GM18868 (cell line): ENCODE results near the gene TBX1.

Source experiments
- ATAC-seq: cut with Tn5 transposase; IDR thresholded peaks from one replicate; pipeline ENCODE4 v1.9.1; 2021; ENCODE audit warnings: mild to moderate bottlenecking, moderate library complexity; ENCODE audit not compliant: unreplicated experiment

The TBX1 gene

DNA sequence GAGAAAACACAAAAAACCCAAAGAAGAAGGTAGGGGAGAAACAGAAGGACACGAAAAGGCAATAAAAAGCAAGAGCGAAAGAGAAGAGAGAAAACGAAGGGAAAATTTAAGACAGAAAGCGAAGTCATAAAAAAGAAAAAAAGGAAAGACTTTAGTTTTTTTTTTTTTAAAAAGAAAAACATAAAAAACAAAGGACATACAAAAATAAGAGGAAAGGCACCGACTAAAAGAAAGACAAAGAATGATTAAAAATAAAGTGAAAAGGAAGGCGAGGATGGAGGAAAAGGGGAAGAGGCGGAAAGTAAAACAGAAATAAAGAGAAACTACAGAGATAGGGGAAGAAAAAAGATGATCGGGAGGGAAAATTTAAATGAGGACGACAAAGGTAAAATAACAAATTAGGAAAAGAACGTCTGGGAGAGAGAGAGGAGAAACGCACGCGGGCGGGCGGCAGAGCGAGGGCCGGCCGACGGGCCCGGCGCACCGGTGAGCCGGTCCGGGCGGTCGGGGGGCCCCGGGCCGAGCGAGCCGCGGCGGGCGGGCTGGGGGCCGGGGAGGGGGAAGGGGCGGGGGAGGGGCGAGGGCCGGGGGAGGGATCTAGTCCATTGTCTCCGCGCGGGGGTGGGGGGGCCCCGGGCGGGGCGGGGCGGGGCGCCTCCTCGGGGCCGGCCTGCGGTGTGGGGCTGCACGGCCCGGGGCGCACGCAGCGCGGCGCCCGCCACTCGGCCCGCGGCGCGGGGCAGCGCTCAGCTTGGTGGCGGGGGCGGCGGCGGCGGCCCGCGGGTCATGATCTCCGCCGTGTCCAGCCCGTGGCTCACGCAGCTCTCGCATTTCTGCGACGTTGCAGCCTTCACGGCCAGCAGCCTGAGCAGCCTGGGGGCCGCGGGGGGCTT is at the start of gene TBX1:
TSS of gene TBX1 (plus strand) at position 721 of the 893 bp plus-strand sequence. CDS start at position 787, 66 bp downstream.
- no peak for ATAC-seq

DNA sequence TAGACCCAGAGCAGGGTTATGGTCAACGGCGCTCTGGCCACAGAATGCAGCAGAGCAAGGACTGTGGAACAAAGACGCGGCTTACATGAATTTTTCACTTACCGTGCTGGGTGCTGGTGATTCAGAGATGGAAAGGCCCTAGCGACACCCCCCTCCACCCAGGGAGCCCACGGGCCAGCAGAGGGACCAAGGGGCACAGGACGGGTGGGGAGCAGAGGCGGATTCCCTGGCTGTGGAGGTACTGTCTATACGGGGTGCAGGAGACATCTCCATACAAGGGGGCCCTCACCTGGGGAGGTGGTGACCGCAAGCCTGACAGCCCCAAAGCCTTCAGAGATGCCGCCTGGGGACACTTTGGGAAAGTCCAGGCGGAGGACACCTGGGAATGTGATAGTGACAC is 47.3 kb upstream of the TBX1 start:
- no peak for ATAC-seq

DNA sequence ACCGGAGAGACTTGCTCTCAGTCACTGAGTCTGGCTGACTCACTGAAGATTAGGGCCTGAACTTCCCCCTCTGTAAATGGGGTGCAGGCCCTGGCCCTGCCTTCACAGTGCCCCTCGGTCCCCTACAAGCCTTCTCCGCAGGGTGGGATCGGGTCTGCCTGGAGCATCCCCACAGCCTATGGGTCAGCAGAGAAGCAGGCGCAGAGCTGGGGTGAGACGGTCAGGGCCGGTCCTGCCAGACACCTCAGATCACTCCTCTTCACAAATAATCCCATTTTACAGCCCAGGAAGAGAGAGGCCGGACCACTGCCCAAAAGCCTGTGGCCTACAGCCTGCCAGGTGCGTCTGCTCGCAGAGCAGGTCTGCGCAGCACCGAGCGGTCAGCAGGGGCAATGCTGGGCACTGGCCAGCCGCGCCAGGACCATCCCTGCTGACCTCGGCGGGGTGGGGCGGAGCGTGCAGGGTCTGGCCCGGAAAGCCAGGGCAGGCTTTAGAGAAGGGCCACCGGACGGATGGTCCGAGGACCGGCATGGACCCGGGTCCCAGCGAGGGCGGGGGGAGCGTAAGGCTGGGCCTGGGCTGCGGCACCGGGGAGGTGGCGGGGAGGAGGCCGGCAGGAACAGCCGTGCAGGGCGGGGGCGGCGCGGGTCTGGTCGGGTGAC is 46.8 kb upstream of the TBX1 start:
- ATAC-seq: no peak

DNA sequence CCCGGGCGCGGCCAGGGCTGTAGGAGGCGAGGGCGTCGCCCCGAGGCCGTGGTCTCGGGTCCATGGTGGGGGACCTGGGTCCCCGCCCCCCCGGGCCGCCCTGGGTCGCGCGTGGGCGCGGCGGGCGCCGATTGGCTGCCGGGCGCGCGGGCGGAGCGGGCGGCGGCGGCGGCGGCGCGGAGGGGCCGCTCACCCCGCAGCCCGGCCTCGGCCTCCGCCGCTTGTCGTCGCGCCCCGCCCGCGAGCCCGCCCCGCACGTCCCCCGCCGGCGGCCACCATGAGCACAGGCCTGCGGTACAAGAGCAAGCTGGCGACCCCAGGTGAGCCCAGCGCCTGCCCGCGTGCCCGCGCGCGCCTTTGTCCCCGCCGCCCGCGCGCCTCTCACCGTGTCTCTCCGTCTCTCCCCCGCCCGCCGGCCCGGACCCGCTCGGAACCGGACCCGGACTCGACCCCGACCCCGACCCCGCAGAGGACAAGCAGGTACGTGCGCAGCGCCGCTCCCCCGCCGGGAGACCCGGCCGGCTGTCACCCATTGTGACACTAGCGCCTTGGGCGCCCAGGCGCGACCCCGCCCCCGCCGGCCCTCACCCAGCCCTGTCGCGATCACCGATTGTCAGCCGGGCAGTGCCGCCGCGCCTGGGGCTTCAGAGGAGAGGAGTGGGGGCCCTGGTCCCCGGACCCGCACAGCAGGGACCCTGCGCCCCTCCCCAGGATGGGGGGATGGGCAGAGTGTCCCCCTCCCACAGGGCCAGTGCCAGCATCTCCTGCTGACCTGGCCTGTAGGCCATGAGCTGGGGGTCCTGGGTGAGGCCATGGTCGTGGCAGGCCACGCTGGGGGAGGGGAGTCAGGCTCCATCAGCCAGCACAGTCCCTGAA is 46.0 kb upstream of the TBX1 start, which contains the start of gene SEPTIN5:
TSS of gene SEPTIN5 (plus strand) at position 192 of the 876 bp plus-strand sequence. CDS start at position 278, 86 bp downstream.
- ATAC-seq: no peak

DNA sequence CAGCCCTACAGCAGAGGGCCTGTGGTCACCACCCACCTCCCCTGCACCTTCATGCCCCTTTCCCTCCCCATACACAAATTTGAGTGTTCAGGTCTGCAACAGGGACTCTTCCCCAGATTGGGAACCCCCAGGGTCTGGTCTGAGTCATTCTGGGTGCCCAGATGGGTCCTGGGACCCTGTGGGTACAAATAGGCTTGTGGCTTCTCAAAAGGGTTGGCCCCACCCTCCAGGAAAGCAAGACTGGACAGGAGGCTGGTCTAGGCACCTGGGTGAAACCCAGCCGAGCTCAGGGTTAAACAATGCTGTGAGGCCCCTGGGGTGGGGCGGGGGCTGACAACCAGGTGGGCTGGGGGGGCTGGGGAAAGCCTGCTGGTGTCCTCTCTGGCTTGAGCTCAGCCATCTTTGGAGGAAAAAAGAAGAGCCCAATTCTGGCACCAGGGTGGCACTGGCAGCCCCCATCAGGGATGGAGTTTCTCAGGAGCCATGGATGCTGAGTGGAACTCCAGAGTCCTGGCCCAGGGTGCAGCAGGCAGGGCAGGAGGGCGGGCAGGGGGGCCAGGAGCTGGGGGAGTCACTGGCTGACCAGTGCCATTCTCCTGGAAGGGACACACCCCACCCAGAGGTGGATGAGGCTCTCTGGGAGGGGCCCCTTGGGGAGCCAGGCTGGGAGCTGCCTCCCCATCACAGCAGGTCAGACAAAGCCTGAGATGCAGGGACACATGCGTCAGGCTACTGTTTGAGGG is 45.2 kb upstream of the TBX1 start:
- no peak for ATAC-seq

DNA sequence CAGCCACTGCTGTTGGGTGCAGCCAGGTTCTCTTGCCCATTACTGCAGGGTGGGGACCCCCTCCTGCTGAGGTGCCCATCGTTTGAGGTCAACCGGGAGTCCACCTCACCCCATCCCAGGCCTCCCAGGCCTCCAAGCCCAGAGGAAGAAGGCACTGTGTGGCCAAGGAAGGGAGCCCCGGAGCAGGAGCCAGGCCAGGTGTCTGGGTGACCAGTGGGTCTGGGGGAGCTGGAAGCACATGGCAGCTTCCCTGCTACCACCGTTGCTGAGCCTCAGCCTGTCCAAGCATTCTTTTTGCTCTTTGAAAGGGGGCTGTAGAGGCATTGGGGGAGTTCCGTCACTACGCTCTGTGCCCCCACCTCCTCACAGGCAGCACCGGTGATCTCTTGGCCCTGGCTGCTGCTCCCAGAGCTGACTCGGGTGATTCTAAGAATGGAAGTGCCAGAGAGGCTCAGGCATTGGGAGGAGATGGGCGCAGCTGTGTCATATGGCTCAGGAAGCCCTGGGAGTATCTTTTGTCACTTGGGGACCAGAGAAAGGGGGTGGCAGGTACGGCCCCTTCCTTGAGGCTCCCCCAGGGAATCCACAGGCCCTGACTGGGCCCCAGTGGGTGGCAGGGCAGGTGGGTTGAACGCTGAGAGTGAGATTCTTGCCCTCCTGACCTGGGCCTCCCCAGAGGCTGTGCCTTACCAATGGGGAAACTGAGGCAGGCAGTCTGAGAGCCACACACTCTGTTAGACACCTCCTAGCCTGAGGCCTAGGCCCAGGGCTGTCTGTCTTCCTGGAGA is 44.3 kb upstream of the TBX1 start:
- no peak for ATAC-seq

DNA sequence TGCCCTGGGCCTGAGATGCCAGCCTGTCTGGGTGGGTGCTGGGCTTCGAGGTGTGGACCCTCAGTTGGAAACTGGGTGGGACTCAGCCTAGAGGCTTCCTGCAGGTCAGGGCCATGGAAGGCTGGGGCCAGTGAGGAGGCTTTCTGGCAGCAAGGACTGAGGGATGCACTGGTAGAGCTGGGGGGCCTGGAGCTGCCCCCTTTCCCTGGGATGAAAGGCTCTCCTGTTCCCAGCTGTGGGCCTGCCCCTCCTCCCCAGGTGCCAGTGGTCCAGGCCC is 43.8 kb upstream of the TBX1 start:
- no peak for ATAC-seq

DNA sequence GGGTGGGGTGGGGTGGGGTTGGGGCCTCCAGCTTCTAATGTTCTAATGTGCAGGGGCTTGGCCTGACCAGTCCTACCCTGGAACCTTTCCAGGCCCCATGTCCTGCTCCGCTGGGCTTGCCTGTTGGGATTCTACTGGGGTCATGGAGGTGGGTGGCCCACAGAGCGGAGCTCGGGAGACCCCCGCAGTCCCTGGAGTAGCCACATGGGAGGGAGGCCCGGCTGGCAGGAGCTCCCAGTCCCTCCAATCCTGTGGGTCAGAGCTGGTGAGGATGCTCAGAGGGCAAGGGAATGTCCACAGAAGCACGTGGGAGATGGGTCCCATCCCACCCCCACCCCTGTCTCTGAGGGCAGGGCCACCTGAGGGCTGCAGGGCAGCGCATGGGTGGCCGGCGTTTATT is 43.4 kb upstream of the TBX1 start:
- ATAC-seq: no peak

DNA sequence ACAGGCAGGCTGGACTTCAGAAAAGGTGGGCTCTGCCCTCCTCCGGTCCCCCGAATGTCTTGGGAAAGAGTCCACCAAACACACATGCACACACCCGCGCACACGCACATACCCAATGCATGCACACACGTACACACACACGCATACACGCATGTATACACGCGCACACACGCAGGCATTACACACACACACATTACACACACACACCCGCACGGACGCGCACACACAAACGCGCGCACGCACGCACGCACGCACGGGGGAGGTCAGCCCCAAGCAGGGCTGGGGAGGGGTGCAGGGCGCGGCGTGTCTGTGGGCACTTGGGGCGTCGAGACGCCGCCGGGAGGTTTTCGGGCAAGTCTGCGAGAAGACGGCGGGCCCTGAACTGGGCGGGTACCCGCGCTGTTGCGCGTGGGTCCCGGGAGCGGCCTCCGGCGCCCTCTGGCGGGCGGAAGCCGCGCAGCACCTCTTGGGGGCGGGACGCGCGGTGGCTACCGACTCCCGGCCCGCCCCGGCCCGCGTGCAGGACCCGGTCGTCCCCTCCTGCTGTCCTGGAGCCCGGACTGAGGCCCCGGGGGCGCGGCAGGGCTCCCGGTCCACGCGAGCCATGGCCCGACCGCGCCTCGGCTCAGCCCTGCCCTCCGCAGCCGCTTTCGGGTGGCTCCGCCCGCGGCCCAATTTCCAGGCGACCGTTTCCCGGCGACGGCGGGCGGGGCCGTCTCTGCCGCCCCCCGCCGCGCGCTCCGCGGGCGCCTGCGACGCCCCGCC is 42.7 kb upstream of the TBX1 start:
- ATAC-seq: no peak

DNA sequence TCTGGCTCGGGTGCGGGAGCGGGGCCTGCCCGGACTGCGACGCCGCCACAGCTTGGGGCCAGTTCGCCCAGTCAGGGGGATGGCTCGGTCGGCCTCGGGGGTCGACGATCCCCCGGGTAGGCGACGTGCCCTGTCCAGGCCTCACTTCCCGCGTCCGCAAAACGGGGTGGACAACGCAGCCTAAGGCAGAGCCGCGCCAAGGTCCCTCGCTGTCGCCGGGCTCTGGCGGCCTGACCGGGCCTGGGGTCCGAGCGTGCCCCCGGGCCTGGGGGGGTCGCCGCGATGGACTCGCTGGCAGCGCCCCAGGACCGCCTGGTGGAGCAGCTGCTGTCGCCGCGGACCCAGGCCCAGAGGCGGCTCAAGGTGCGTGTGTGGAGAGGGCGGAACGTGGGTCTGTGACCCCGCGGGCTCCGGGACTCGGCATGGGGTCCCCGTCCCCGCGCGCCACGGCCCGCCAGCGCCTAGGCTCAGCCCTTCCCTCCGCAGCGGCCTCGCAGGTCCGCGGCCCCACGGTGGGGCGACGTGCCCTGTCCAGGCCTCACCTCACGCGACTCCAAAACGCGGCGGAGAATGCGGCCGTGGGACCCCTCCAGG is 42.0 kb upstream of the TBX1 start:
- ATAC-seq: no peak

DNA sequence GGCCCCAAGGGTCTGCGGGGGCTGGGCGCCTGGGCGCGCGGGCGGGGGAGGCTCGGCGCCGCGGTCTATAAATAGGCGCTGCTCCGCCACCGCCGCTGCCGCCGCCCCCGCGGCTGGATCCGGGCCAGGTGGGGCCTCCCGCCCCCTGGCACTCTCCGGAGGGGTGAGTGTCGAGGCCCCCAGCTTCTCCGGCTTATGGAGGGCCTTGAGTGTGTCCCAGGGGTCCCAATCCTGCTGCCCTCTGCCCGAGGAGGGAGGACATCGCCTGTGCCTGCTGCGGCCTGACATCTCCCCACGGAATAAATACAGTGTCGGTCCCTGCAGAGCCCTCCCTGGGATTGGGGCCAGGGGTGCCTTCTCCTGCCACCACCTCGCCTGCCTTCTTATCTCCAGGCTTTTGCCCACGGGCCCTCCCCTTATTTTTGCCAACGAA is 41.5 kb upstream of the TBX1 start:
- no peak for ATAC-seq

DNA sequence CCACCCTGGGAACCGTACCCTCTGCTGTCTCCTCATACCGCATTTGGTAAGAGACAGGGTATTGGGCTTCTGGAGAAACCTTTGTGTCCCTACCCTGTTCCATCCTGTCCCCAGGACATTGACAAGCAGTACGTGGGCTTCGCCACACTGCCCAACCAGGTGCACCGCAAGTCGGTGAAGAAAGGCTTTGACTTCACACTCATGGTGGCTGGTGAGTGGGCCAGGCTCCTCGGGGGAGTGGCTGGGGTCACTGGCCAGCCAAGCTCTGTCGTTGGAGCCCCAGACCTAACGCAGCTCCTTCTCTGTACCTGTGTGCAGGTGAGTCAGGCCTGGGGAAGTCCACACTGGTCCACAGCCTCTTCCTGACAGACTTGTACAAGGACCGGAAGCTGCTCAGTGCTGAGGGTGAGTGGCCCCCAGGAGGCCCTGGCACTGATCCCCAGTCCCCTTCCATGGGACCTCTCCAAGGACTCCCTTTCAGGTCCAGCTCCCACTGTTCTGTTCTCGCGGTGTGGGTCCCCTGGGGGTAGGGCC is 41.0 kb upstream of the TBX1 start:
- no peak for ATAC-seq

DNA sequence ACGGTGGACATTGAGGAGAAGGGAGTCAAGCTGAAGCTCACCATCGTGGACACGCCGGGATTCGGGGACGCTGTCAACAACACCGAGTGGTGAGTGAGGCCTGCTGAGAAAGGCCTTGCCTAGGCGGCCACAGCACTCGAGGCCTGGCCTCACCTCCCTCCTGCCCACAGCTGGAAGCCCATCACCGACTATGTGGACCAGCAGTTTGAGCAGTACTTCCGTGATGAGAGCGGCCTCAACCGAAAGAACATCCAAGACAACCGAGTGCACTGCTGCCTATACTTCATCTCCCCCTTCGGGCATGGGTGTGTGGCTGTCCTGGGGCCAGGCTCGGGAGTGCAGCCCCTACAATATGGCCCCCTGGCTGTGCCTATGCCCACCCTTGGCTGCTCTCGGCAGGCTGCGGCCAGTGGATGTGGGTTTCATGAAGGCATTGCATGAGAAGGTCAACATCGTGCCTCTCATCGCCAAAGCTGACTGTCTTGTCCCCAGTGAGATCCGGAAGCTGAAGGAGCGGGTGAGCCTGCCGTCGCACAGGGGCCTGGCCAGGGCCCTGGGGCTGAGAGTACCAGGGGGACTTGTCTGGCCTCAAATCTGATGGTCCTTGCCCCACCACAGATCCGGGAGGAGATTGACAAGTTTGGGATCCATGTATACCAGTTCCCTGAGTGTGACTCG is 40.3 kb upstream of the TBX1 start:
- no peak for ATAC-seq

DNA sequence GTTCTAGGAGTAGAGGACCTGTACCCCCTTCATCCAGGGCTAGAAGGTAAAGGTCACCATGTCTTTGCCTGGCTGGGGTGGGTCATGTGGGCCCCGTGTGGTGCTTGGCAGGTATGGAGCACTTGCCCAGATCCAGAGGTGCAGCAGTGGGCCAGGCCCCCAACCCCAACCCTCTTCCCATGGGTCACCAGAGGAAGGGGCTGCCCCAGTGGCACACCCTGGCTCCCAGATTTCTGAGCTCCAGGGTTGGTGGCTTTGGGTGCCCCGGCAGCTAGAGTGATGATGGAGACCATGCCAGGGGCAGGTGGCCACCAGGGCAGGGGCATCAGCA is 39.6 kb upstream of the TBX1 start:
- ATAC-seq: no peak

DNA sequence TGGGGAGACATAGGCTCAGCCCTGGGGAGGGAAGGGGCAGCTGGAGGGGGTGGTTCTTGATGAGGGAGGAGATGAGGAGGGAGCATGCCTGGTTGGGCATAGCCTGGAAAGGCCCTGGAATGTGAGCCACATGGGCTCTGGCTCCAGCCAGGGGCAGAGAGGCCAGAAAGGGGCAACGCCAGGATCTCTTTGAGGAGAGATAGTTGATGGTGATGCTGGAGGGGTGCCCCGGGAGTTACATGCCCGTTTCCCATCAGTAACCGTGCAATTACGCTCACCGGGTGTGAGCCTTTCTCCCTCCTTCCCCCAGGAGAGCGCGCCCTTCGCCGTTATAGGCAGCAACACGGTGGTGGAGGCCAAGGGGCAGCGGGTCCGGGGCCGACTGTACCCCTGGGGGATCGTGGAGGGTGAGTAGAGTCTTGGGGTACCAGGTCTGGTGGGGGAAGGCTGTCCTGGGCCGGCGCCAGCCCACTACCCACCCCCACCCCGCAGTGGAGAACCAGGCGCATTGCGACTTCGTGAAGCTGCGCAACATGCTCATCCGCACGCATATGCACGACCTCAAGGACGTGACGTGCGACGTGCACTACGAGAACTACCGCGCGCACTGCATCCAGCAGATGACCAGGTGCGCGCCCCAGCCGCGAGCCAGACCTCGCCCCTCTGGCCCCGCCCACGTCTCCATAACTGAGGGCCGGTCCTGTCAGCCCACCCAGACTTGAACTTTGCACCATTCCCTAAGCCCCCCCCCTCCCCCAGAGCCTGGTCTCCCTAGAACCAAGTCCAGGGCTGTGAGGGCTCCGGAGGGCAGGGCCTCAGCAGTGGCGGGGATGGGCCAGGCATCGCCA is 39.0 kb upstream of the TBX1 start:
- no peak for ATAC-seq

DNA sequence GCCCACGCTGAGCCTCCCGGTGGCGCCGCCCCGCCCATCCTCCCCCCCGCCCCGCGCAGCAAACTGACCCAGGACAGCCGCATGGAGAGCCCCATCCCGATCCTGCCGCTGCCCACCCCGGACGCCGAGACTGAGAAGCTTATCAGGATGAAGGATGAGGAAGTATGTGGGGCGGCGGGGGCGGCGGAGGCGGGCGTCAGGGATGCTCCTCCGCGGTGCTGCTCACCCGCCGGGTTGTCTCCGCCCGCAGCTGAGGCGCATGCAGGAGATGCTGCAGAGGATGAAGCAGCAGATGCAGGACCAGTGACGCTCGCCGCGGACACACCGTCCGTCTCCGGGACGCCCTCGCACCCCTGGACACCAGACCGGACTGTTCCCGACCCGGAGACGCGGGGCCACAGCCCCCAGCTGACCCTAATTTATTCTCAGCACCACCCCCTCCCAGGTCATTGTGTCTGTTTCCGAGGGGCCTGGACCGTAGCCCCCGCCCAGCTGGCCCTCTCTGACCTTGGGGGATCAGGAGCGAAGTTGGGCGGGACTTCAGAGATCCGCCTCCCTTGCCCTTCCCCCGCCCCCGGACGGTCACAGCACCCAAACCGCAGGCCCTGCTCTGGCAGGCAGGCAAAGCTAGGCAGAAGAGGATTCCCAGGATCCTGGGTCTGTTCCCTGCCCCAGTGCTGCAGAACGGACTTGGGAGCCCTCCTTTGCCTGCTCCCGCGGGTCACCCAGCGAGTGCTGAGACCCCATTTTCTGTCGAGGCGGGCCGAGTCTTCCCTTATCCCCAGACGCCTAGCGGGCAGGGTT is 38.2 kb upstream of the TBX1 start:
- ATAC-seq: no peak

DNA sequence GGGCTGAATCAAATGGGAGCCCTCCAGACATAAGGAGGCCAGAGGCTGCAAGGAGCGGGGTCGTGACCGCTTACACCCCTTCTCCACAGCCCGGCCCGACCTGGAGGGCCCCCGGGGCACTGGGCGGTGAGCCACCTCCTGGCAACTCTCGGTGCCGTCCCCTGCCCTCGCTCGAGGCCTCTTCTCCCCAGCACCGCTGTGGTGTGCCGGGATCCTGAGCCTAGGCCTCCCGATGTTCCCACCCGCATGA is 37.7 kb upstream of the TBX1 start:
- ATAC-seq: no peak
